Measurements from ENCODE around the gene BPIFB3.

DNA sequence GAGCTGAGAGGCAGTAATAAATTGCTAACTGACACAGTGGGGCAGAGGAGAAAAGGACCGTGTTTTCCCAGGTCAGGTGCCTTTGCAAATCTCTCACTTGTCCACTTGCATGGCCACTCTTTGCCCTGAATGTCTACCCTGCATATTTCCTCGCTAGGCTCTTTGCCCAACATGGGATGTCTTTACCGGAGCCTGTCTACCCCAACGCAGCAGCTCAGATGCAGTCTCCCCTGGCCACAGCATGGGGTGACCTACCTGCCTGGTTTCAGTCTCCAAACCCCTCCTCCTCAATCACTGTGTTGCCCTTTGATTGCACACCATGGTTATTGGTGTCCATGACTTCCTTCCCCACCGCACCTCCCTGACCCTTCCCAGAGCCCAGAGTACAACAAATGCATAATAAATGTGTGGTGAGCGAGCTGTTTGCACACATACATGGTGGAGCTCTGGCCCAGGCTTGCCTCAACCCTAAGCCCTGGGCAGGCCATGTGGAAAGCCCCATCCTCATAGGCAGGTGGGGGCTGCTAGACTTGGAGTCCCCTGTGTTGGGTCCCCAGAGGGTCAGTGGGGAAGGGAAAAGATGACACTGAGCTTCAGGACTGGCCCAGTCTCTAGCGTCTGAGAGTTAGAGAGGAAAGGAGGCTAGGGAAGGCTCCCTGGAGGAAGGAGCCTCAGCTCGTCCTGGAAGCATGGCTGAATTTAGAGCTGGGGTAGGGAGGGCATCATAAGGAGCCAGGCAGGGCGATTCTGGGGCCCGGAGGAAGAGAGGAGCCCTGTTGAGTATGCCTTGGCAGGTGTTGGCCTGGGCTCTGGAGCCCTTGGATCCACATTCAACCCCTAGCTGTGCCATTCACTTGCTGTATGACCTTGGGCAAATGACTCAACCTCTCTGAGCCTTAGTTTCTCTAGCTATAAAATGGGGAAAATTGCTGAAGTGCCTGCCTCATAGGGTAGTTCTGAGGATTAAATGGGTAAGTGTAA, 26.6 kb upstream of the BPIFB3 start:
- TF ChIP-seq, protein P1, sequence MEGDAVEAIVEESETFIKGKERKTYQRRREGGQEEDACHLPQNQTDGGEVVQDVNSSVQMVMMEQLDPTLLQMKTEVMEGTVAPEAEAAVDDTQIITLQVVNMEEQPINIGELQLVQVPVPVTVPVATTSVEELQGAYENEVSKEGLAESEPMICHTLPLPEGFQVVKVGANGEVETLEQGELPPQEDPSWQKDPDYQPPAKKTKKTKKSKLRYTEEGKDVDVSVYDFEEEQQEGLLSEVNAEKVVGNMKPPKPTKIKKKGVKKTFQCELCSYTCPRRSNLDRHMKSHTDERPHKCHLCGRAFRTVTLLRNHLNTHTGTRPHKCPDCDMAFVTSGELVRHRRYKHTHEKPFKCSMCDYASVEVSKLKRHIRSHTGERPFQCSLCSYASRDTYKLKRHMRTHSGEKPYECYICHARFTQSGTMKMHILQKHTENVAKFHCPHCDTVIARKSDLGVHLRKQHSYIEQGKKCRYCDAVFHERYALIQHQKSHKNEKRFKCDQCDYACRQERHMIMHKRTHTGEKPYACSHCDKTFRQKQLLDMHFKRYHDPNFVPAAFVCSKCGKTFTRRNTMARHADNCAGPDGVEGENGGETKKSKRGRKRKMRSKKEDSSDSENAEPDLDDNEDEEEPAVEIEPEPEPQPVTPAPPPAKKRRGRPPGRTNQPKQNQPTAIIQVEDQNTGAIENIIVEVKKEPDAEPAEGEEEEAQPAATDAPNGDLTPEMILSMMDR (IDR thresholded peaks at IDR 0.05 in 4 of 5, conservative IDR thresholded peaks at IDR 0.05 in 1 of 5): no peak
- no peak for TF ChIP-seq POLR2A (IDR thresholded peaks at IDR 0.05)

Data from gastrocnemius medialis (tissue), 4 donors.